ENCODE measurements around the gene ZC3H4. TPM values are rescaled to one million over a fixed set of nuclear protein-coding genes. Genes with fewer than 3 reads are reported as not detected.

The ZC3H4 gene
- total and polyA plus RNA-seq, 9 of the 15 experiments (the other 6 are each of a cell fraction or from before 2014, with no cell fraction given) = 2.2 to 75.6 (median 18.3) TPM

- TF ChIP-seq PRDM10 (IDR thresholded peaks at IDR 0.05; ENCODE audit: partially characterized antibody) (no peak), BRF1 (IDR thresholded peaks at IDR 0.05; ENCODE audit: borderline replicate concordance, extremely low read depth, insufficient read length) (no peak)
Measured at GRCh38 chr19:47156861-47157430, 43.4 kb upstream of the ZC3H4 start (continued).

- ChIA-PET CTCF (ENCODE audit: low intra/inter-chr PET ratio) (no interaction called here), POLR2A (interaction anchor here (0.7 to 1.2 kb wide), 2 partner anchors 10 to 18 kb away, joined by 3 to 4 read pairs; no protein-coding TSS in a partner anchor)
- DNase-seq (ENCODE audit: extremely low read depth in 1 of 4, low spot score in 3 of 4) = no peak
- Histone ChIP-seq H3K9me3 (replicated peaks; ENCODE audit: control insufficient read depth, insufficient read depth, low read depth, low read length) (no peaks in the 10 kb centered on the region), H3K36me3 (ENCODE audit: control insufficient read depth, insufficient read depth, low read length) (peaks cover 93% of the 10 kb centered on the region), H3K79me2 (ENCODE audit: control insufficient read depth, insufficient read depth, low read length) (peaks cover 46% of the 10 kb centered on the region), H3K4me2 (ENCODE audit: insufficient read depth, low read length) (no peak overlapping the region), H4K20me1 (replicated peaks; ENCODE audit: control insufficient read depth, insufficient read depth, low read length) (no peaks in the 10 kb centered on the region), H3K4me3 (no peak overlapping the region), H3K27ac (ENCODE audit: extremely low read depth, low read depth, low read length) (no peak overlapping the region), H3K9me1 (ENCODE audit: control insufficient read depth, insufficient read depth, low read length) (no peaks in the 10 kb centered on the region), H3K27me3 (ENCODE audit: control insufficient read depth in 2 of 2, insufficient read depth in 2 of 2, low read length in 2 of 2) (no peaks in the 10 kb centered on the region), H3K9ac (ENCODE audit: insufficient read depth in 1 of 2, low read depth in 2 of 2, low read length in 2 of 2) (no peak overlapping the region), H2AFZ (ENCODE audit: low read depth, low read length) (no peak overlapping the region), H3K4me1 (replicated peaks in 1 of 2; ENCODE audit: control insufficient read depth in 2 of 2, insufficient read depth in 2 of 2, low read length in 2 of 2) (peaks cover 2 to 19% of the 10 kb centered on the region in 2 experiments; a peak in 4 of 5 replicates)
- no TSS peak for BruUV-seq (replicated peaks)
- in situ Hi-C loops (cut with MboI) = loop anchor here (10.0 kb wide), 1 partner anchor 260 kb away; the partner anchor contains the start of gene MEIS3
- intact Hi-C loops (cut with micrococcal nuclease) = no loop called here
- no peak for FAIRE-seq
- WGBS (ENCODE audit: insufficient coverage, low coverage, missing lambda C conversion rate) = 71% methylated on average over 7 of the region's 7 CpGs
- no peak for ATAC-seq
- TF ChIP-seq ZBTB9 (CRISPR knock-in tag; IDR thresholded peaks at IDR 0.05) (no peak), ZNF512 (tag; IDR thresholded peaks at IDR 0.05) (no peak), ZNF408 (CRISPR knock-in tag; IDR thresholded peaks at IDR 0.05; ENCODE audit: low read depth) (no peak), CREB3 (tag; conservative IDR thresholded peaks at IDR 0.05; ENCODE audit: low read depth) (no peak)
Measured at GRCh38 chr19:47155148-47155547, 41.6 kb upstream of the ZC3H4 start.
